ENCODE results near the gene FSTL5.

The FSTL5 gene

GRCh38 chr4:161721947-161722346, 441.9 kb downstream of the FSTL5 start:
- TF ChIP-seq, protein P1, sequence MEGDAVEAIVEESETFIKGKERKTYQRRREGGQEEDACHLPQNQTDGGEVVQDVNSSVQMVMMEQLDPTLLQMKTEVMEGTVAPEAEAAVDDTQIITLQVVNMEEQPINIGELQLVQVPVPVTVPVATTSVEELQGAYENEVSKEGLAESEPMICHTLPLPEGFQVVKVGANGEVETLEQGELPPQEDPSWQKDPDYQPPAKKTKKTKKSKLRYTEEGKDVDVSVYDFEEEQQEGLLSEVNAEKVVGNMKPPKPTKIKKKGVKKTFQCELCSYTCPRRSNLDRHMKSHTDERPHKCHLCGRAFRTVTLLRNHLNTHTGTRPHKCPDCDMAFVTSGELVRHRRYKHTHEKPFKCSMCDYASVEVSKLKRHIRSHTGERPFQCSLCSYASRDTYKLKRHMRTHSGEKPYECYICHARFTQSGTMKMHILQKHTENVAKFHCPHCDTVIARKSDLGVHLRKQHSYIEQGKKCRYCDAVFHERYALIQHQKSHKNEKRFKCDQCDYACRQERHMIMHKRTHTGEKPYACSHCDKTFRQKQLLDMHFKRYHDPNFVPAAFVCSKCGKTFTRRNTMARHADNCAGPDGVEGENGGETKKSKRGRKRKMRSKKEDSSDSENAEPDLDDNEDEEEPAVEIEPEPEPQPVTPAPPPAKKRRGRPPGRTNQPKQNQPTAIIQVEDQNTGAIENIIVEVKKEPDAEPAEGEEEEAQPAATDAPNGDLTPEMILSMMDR (IDR thresholded peaks at IDR 0.05; ENCODE audit: insufficient read depth, low read length, missing control alignments) = no peak
- H3K4me3 ChIP-seq (ENCODE audit: low read depth, low read length) = no peak overlapping the region
- DNase-seq (ENCODE audit: low read depth, low spot score) = no peak
- POLR2A ChIA-PET = no interaction called here
- CTCF ChIA-PET = no interaction called here

- TF ChIP-seq, protein P1 (IDR thresholded peaks at IDR 0.05; ENCODE audit: insufficient read depth, low read length, missing control alignments) = no peak
- ChIA-PET CTCF (no interaction called here), POLR2A (no interaction called here)
- no peak for DNase-seq (ENCODE audit: low read depth, low spot score)
- H3K4me3 ChIP-seq (ENCODE audit: low read depth, low read length) = no peak overlapping the region
Measured at GRCh38 chr4:161717084-161717483, 446.7 kb downstream of the FSTL5 start.

GRCh38 chr4:161714931-161715330, 448.9 kb downstream of the FSTL5 start:
- CTCF ChIA-PET = interaction anchor here (1.8 kb wide), 1 partner anchor 73 kb away, joined by 4 read pairs; no protein-coding TSS in a partner anchor
- TF ChIP-seq, protein P1 (IDR thresholded peaks at IDR 0.05; ENCODE audit: insufficient read depth, low read length, missing control alignments) = no peak

GRCh38 chr4:161714022-161714751, 449.6 kb downstream of the FSTL5 start:
- DNase-seq (ENCODE audit: low read depth, low spot score) = peak; percentile 53
- POLR2A ChIA-PET = no interaction called here
- H3K4me3 ChIP-seq (ENCODE audit: low read depth, low read length) = no peak overlapping the region
- TF ChIP-seq, protein P1 (IDR thresholded peaks at IDR 0.05; ENCODE audit: insufficient read depth, low read length, missing control alignments) = no peak
- CTCF ChIA-PET = interaction anchor here (1.8 kb wide), 1 partner anchor 72 kb away, joined by 4 read pairs; no protein-coding TSS in a partner anchor

More at GRCh38 chr4:161714931-161715330, 448.9 kb downstream of the FSTL5 start:
- POLR2A ChIA-PET = no interaction called here
- H3K4me3 ChIP-seq (ENCODE audit: low read depth, low read length) = no peak overlapping the region
- no peak for DNase-seq (ENCODE audit: low read depth, low spot score)

DNA sequence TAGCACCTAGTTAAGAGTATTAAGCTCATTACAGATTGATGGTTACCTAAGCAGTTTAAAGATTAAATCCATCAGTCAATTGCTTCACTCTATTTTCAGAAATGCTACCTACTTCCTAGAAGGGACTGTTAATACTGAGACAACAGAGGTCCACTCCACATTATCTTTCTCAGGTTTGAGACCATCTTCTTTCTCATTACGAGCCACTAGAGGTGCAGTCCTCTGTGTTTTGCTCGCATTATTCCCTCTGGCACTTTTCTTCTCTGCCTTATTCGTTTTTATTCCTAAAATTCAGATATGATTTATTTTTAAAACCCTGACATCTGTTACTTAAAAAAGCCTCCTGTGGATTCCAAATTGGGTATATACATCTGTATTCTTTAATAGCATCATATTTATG, 459.1 kb downstream of the FSTL5 start:
- TF ChIP-seq, protein P1 (IDR thresholded peaks at IDR 0.05; ENCODE audit: insufficient read depth, low read length, missing control alignments) = no peak
- POLR2A ChIA-PET = no interaction called here
- no peak for DNase-seq (ENCODE audit: low read depth, low spot score)

DNA sequence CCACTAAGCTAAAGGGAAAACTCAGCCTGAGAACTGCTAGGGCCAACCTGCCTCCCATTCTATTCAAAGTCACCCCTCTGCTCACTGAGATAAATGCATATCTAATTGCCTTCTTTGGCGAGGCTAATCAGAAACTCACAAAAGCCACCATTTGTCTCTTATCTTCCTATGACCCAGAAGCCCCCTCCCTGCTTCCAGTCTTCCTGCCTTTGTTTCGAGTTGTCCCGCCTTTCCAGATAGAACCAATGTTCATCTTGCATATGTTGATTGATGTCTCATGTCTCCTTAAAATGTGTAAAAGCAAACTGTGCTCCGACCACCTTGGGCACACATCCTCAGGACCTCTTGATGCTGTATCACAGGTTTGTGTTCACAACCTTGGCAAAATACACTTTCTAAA, 459.8 kb downstream of the FSTL5 start:
- TF ChIP-seq, protein P1 (IDR thresholded peaks at IDR 0.05; ENCODE audit: insufficient read depth, low read length, missing control alignments) = no peak
- CTCF ChIA-PET = no interaction called here

More for the DNA sequence above, 459.1 kb downstream of the FSTL5 start:
- CTCF ChIA-PET = no interaction called here
- H3K4me3 ChIP-seq (ENCODE audit: low read depth, low read length) = no peak overlapping the region

More for the DNA sequence above, 459.8 kb downstream of the FSTL5 start:
- DNase-seq (ENCODE audit: low read depth, low spot score) = no peak
- POLR2A ChIA-PET = no interaction called here
- no peak overlapping the region for H3K4me3 ChIP-seq (ENCODE audit: low read depth, low read length)

Data from AG04449 (cell line).